ENCODE measurements around the gene FAM111A.

- TF ChIP-seq, protein P1, sequence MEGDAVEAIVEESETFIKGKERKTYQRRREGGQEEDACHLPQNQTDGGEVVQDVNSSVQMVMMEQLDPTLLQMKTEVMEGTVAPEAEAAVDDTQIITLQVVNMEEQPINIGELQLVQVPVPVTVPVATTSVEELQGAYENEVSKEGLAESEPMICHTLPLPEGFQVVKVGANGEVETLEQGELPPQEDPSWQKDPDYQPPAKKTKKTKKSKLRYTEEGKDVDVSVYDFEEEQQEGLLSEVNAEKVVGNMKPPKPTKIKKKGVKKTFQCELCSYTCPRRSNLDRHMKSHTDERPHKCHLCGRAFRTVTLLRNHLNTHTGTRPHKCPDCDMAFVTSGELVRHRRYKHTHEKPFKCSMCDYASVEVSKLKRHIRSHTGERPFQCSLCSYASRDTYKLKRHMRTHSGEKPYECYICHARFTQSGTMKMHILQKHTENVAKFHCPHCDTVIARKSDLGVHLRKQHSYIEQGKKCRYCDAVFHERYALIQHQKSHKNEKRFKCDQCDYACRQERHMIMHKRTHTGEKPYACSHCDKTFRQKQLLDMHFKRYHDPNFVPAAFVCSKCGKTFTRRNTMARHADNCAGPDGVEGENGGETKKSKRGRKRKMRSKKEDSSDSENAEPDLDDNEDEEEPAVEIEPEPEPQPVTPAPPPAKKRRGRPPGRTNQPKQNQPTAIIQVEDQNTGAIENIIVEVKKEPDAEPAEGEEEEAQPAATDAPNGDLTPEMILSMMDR (IDR thresholded peaks at IDR 0.05): no peak
- TF ChIP-seq POLR2A (IDR thresholded peaks at IDR 0.05): no peak
Observed at GRCh38 chr11:59187587-59187986, 44.9 kb downstream of the FAM111A start.

Data from uterus (tissue), 2 donors.